Adrenal gland (tissue), 12 donors: ENCODE data around the gene GPR149. TPM values are rescaled to one million over a fixed set of nuclear protein-coding genes. Genes with fewer than 3 reads are reported as not detected.

Experiments
- DNase-seq, 7 donors: peaks; one replicate each; pipeline ENCODE4 v3.0.0-alpha.2; 2019 to 2020
- H3K27ac ChIP-seq, 5 donors: fragments of 200-600 bp; sonication (generic) in 4 of 5; 1 replicate in 3 of 5; 2 replicates in 2 of 5; pipeline versions ENCODE4 v1.5.1 to v1.8.0; 2016 to 2020; ENCODE audit warnings: mild to moderate bottlenecking in 1 of 5
- H3K27me3 ChIP-seq: fragments of 200-600 bp; 2 replicates; pipeline ENCODE4 v1.8.0; 2021
- H3K36me3 ChIP-seq, 2 donors: fragments of 200-600 bp; replicated peaks in 1 of 2; 1 replicate in 1 of 2; 2 replicates in 1 of 2; pipeline versions ENCODE4 v1.5.1 to v1.8.0; 2018 to 2022
- H3K4me1 ChIP-seq, 2 donors: fragments of 200-600 bp; replicated peaks in 1 of 2; 1 replicate in 1 of 2; 2 replicates in 1 of 2; pipeline versions ENCODE4 v1.5.1 to v1.8.0; 2018 to 2021
- H3K4me3 ChIP-seq, 4 donors: fragments of 200-600 bp; sonication (generic) in 3 of 4; one replicate each; pipeline ENCODE4 v1.5.1; 2016 to 2018
- H3K9me3 ChIP-seq, 3 donors: fragments of 200-600 bp; sonication (generic) in 1 of 3; replicated peaks in 1 of 3; 1 replicate in 2 of 3; 2 replicates in 1 of 3; pipeline versions ENCODE4 v1.5.1 to v1.8.0; 2016 to 2021
- POLR2A ChIP-seq, 2 donors: fragments of 450-650 bp; IDR thresholded peaks; one replicate each; pipeline ENCODE4 v1.6.1; 2017; ENCODE audit warnings: antibody characterized with exemption in 2 of 2, mild to moderate bottlenecking in 2 of 2, moderate library complexity in 1 of 2
- WGBS, 4 donors: extraction: QIAGEN DNeasy Blood & Tissue Kit in 2 of 4; methylation state at CpG; one replicate each; pipeline versions ENCODE4 v1.1.5 to v1.1.7; 2013 to 2017; 5-methylcytosine and 5-hydroxymethylcytosine counted together
- intact Hi-C, 2 donors: fragments of 100-400 bp; cut with DNase I; formaldehyde crosslinking; loops; one replicate each; pipeline versions ENCODE4 v1.14.1 to v1.15.0; 2022 to 2023
- polyA plus RNA-seq, 3 donors: library from polyadenylated mRNA; stranded (reverse); fragments of 200-250 nt in 2 of 3; fragments of 350-450 nt in 1 of 3; fragmentation: Illumina TruSeq in 1 of 3; extraction: RNeasy Lipid Tissue Mini Kit (QIAGEN cat#74804) in 1 of 3; gene quantifications; one replicate each; pipeline ENCODE4 v1.2.3, GENCODE V29; 2013 to 2014
- total RNA-seq, 9 donors: library from RNA; depleted of rRNA in 4 of 9; stranded (reverse); fragments of >200 nt in 4 of 9; fragments of 120-200 nt in 1 of 9; fragmentation: NEBNext Ultra II Directional in 1 of 9; extraction: Animal tissue kit (Norgen Biotek cat#: 25700) in 1 of 9; gene quantifications; one replicate each; pipeline versions ENCODE4 v1.1.0 to v1.2.4, GENCODE V29; 2013 to 2023
- TF ChIP-seq, protein P1 (sequence below), 6 experiments: fragments of 450-650 bp in 4 of 6; fragments of 200-600 bp in 2 of 6; sonication (generic) in 1 of 6; IDR thresholded peaks; 1 replicate in 5 of 6; 2 replicates in 1 of 6; pipeline versions ENCODE4 v1.5.1 to v1.8.0; 2016 to 2021; ENCODE audit warnings: antibody characterized with exemption in 6 of 6, mild to moderate bottlenecking in 2 of 6, moderate library complexity in 1 of 6
- donor health status: healthy with polysubstance abuse.
- donor health status: Bipolar disorder and iron deficiency.
- donor health status: DM: yes; HTN: yes; CAD: no.
- donor health status: DM: no; HTN: no; CAD: no.
- donor health status: DM: no; HTN: no; CAD: no.
- donor health status: DM: yes; HTN: yes; CAD: no.

The GPR149 gene
- total and polyA plus RNA-seq, 12 donors = 2.6 TPM; not detected in 11

DNA sequence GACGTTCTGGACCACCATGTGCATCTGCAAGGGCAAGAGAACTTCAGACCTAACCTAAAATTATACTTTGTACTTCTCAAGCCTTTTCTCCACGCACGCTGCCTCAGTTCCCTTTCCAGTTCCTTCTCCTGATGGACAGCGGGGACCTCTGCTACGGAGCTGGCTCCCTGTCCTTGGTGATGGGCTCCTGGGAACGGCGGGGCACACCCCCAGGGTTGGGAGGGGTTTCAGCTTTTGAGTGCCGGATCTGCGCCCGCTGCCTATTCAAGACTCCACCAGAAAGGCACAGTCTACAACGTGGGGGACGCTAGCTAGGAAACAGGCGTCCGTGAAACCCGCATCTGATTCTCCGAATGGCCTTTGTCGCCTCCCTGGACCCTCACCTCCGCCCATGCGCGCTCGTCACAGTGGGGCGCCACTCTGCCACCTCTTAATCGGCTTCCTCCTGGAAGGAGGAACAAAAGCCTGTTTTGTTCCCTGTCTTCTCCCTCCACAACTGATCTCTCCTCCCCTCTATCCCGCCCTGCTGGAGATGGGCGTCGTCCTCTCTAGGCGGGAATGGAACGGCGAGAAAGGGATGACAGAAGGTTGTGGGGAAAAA, 2.2 kb downstream of the GPR149 start:
- H3K9me3 ChIP-seq = no peaks in the 10 kb centered on the region
- no peak overlapping the region for H3K4me3 ChIP-seq
- H3K27me3 ChIP-seq = peaks cover 16% of the 10 kb centered on the region
- no peak for TF ChIP-seq POLR2A (IDR thresholded peaks at IDR 0.05)
- TF ChIP-seq, protein P1, sequence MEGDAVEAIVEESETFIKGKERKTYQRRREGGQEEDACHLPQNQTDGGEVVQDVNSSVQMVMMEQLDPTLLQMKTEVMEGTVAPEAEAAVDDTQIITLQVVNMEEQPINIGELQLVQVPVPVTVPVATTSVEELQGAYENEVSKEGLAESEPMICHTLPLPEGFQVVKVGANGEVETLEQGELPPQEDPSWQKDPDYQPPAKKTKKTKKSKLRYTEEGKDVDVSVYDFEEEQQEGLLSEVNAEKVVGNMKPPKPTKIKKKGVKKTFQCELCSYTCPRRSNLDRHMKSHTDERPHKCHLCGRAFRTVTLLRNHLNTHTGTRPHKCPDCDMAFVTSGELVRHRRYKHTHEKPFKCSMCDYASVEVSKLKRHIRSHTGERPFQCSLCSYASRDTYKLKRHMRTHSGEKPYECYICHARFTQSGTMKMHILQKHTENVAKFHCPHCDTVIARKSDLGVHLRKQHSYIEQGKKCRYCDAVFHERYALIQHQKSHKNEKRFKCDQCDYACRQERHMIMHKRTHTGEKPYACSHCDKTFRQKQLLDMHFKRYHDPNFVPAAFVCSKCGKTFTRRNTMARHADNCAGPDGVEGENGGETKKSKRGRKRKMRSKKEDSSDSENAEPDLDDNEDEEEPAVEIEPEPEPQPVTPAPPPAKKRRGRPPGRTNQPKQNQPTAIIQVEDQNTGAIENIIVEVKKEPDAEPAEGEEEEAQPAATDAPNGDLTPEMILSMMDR (IDR thresholded peaks at IDR 0.05) = no peak
- 2 to 4% (median 4%) methylated on average over 17 to 29 of the region's 29 CpGs for WGBS, 4 donors
- H3K36me3 ChIP-seq = no peaks in the 10 kb centered on the region
- no peak for DNase-seq
- H3K4me1 ChIP-seq = no peaks in the 10 kb centered on the region
- intact Hi-C loops = no loop called here
- no peak overlapping the region for H3K27ac ChIP-seq

DNA sequence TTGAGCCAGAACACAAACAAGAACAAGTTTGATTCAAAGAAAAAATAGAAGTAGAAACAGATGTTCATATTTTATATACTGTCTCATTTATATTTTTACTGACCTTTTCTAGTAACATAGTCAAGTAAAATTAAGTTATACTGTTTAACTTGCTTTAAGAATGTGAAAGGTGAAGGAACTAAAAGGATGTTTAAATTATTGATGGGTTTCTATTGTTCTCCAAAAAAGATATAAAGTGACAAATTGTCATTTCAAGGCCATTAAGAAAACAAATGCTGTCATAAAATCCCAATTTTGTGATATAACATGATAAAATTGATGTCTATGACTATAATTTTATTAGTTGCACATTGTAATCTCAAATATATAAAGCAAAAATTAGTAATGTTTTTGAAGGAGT, 7.3 kb downstream of the GPR149 start:
- no peaks in the 10 kb centered on the region for H3K36me3 ChIP-seq
- H3K9me3 ChIP-seq = no peaks in the 10 kb centered on the region
- no peak for TF ChIP-seq POLR2A (IDR thresholded peaks at IDR 0.05)
- TF ChIP-seq, protein P1 (IDR thresholded peaks at IDR 0.05) = no peak
- H3K27me3 ChIP-seq = peaks cover 4% of the 10 kb centered on the region
- DNase-seq = no peak
- intact Hi-C loops = no loop called here
- H3K27ac ChIP-seq = no peak overlapping the region
- no peak overlapping the region for H3K4me3 ChIP-seq
- no peaks in the 10 kb centered on the region for H3K4me1 ChIP-seq

DNA sequence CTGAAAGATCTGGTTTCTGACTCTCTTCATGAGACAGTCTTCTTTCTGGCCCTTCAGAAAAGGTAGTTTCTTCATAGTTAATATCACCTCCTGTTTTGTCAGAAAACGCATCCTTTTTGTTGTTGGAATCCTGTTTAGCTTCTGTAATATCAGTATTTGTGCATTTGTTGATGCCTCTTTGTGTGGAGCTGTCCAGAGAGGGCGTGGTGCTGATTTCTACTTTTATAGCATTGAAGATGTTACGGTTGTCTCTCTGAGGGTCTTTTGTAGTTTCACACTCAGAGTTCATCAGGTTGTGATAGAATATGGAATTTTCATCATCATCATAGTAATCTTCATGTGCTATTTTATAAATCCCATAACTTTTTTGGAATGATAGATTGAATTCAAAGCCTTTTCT, 8.9 kb downstream of the GPR149 start:
- Histone ChIP-seq H3K4me3 (no peak overlapping the region), H3K9me3 (no peaks in the 10 kb centered on the region), H3K4me1 (no peaks in the 10 kb centered on the region), H3K27me3 (no peaks in the 10 kb centered on the region), H3K36me3 (no peaks in the 10 kb centered on the region), H3K27ac (no peak overlapping the region)
- intact Hi-C loops = no loop called here
- TF ChIP-seq, protein P1 (IDR thresholded peaks at IDR 0.05) = no peak
- no peak for TF ChIP-seq POLR2A (IDR thresholded peaks at IDR 0.05)
- no peak for DNase-seq
- WGBS, 4 donors = 14 to 18% (median 17%) methylated on average over 3 of the region's 3 CpGs

DNA sequence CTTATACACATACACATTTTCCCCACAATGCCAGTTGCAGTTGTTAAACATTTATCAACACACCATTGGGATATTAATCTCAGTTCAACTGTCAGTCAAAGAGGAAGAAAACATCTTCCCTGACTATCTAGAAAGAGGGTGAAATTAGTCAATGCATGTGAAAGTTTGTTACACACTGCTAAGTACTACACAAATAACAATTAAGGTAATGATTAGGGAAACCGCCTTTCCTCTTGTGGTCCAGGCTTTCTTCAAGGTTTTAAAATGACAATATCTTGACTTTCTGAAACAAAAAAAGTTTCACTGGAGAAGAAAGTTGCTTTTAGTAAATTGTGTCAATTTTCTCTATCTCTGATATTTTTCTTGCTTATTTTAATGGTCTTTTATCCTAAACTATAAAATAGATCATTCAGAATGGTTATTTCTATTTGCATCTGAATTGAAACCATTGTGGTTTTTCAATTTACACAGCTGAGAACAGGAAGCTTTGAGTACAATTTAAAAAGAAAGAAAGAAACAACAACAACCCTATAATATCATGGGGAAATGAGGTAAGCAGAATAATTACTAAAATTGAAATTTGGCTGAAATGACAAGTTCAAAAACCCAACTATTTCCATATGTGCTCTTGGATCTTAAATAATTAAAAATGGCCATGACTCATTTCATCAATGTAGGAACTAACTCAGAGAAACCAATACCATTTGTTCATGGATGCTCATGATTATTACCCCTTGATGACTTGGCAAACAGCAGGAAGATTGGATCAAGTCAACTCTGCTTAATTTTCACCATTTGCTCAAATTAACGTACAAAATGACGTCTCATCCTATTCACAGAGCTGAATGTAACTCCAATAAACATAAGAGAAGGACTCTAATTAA, 31.7 kb downstream of the GPR149 start:
- intact Hi-C loops = no loop called here
- TF ChIP-seq POLR2A (IDR thresholded peaks at IDR 0.05) = no peak
- TF ChIP-seq, protein P1 (IDR thresholded peaks at IDR 0.05) = no peak
- H3K9me3 ChIP-seq = no peaks in the 10 kb centered on the region
- DNase-seq = no peak
- no peaks in the 10 kb centered on the region for H3K27me3 ChIP-seq
- no peaks in the 10 kb centered on the region for H3K36me3 ChIP-seq
- H3K4me1 ChIP-seq = no peaks in the 10 kb centered on the region
- H3K4me3 ChIP-seq = no peak overlapping the region
- WGBS, 4 donors = 67 to 78% (median 76%) methylated on average over 3 of the region's 3 CpGs
- no peak overlapping the region for H3K27ac ChIP-seq
